Hepatocyte (in vitro differentiated cells): ENCODE data around the gene FNDC3B.

ENCODE experiments used
- EZH2 ChIP-seq: fragments of 200-600 bp; sonication (generic); IDR thresholded peaks from 2 replicates; pipeline ENCODE4 v1.6.1; 2016; ENCODE audit warnings: antibody characterized with exemption, mild to moderate bottlenecking, borderline replicate concordance
- TF ChIP-seq, protein P1 (sequence below): fragments of 200-600 bp; sonication (generic); IDR thresholded peaks from 2 replicates; pipeline ENCODE4 v1.5.1; 2016; ENCODE audit warnings: antibody characterized with exemption, mild to moderate bottlenecking; ENCODE audit not compliant: poor library complexity

- TF ChIP-seq EZH2, result no peak
- TF ChIP-seq, protein P1, sequence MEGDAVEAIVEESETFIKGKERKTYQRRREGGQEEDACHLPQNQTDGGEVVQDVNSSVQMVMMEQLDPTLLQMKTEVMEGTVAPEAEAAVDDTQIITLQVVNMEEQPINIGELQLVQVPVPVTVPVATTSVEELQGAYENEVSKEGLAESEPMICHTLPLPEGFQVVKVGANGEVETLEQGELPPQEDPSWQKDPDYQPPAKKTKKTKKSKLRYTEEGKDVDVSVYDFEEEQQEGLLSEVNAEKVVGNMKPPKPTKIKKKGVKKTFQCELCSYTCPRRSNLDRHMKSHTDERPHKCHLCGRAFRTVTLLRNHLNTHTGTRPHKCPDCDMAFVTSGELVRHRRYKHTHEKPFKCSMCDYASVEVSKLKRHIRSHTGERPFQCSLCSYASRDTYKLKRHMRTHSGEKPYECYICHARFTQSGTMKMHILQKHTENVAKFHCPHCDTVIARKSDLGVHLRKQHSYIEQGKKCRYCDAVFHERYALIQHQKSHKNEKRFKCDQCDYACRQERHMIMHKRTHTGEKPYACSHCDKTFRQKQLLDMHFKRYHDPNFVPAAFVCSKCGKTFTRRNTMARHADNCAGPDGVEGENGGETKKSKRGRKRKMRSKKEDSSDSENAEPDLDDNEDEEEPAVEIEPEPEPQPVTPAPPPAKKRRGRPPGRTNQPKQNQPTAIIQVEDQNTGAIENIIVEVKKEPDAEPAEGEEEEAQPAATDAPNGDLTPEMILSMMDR, result no peak
Measured at GRCh38 chr3:172272698-172273097, 233.3 kb downstream of the FNDC3B start.
